SH-SY5Y (cell line): Measurements from ENCODE around the gene WDR55.

Experiments used
- GATA2 ChIP-seq: IDR thresholded peaks from 2 replicates; pipeline ENCODE4 v1.6.1; 2011; ENCODE audit warnings: mild to moderate bottlenecking, low read depth, low read length
- GATA3 ChIP-seq: IDR thresholded peaks from 2 replicates; pipeline ENCODE4 v1.6.1; 2011; ENCODE audit warnings: low read depth, mild to moderate bottlenecking, low read length, moderate library complexity

- TF ChIP-seq GATA2 (no peak), GATA3 (no peak)
These were observed 17.7 kb upstream of the WDR55 start for GRCh38 chr5:140647042-140647419.
